Liver (tissue), 3 donors: ENCODE measurements around the gene DOCK1.

Experiments used
- CTCF ChIP-seq: fragments of 150-350 bp; IDR thresholded peaks from 2 replicates; pipeline ENCODE4 v1.5.1; 2017; ENCODE audit warnings: improper control_type of control experiment, low read depth, low read length; ENCODE audit not compliant: missing input control
- GABPA ChIP-seq, 2 donors: IDR thresholded peaks in 1 of 2; conservative IDR thresholded peaks in 1 of 2; 2 replicates each; pipeline ENCODE4 v1.6.1; 2016; ENCODE audit warnings: antibody characterized with exemption in 2 of 2, mild to moderate bottlenecking in 1 of 2, moderate library complexity in 1 of 2
- JUND ChIP-seq, 2 donors: IDR thresholded peaks; 2 replicates each; pipeline ENCODE4 v1.6.1; 2016; ENCODE audit warnings: antibody characterized with exemption in 2 of 2
- MAX ChIP-seq: IDR thresholded peaks from 2 replicates; pipeline ENCODE4 v1.6.1; 2016; ENCODE audit warnings: antibody characterized with exemption
- RAD21 ChIP-seq, 2 donors: IDR thresholded peaks; 2 replicates each; pipeline ENCODE4 v1.6.1; 2016; ENCODE audit warnings: antibody characterized with exemption in 2 of 2, mild to moderate bottlenecking in 2 of 2
- REST ChIP-seq: IDR thresholded peaks from 2 replicates; pipeline ENCODE4 v1.6.1; 2016; ENCODE audit warnings: antibody characterized with exemption, mild to moderate bottlenecking
- RXRA ChIP-seq, 2 donors: IDR thresholded peaks; 2 replicates each; pipeline ENCODE4 v1.6.1; 2017 to 2018; ENCODE audit warnings: antibody characterized with exemption in 2 of 2, mild to moderate bottlenecking in 1 of 2
- SP1 ChIP-seq: IDR thresholded peaks from 2 replicates; pipeline ENCODE4 v1.6.1; 2018; ENCODE audit warnings: antibody characterized with exemption, mild to moderate bottlenecking
- TAF1 ChIP-seq: conservative IDR thresholded peaks from 2 replicates; pipeline ENCODE4 v1.6.1; 2016; ENCODE audit warnings: antibody characterized with exemption, mild to moderate bottlenecking
- YY1 ChIP-seq: IDR thresholded peaks from 2 replicates; pipeline ENCODE4 v1.6.1; 2016; ENCODE audit warnings: antibody characterized with exemption, mild to moderate bottlenecking
- ZBTB33 ChIP-seq: IDR thresholded peaks from 2 replicates; pipeline ENCODE4 v1.6.1; 2016; ENCODE audit warnings: antibody characterized with exemption
- TF ChIP-seq, protein P1 (sequence below): IDR thresholded peaks from 2 replicates; pipeline ENCODE4 v1.6.1; 2016; ENCODE audit warnings: antibody characterized with exemption
- donor health status: healthy.
- donor health status: healthy.

GRCh38 chr10:127319271-127319670 is 414.0 kb downstream of the DOCK1 start:
- TF ChIP-seq REST (no peak), RAD21 (IDR thresholded peaks at IDR 0.05) (no peak), CTCF (no peak), TAF1 (no peak), JUND (IDR thresholded peaks at IDR 0.05) (no peak), SP1 (no peak), MAX (no peak), RXRA (IDR thresholded peaks at IDR 0.05) (no peak), YY1 (no peak), GABPA (IDR thresholded peaks at IDR 0.05 in 1 of 2, conservative IDR thresholded peaks at IDR 0.05 in 1 of 2) (no peak), ZBTB33 (no peak)
- TF ChIP-seq, protein P1, sequence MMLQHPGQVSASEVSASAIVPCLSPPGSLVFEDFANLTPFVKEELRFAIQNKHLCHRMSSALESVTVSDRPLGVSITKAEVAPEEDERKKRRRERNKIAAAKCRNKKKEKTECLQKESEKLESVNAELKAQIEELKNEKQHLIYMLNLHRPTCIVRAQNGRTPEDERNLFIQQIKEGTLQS: no peak
